Caco-2 (cell line): Measurements from ENCODE around the gene BAAT. TPM values are rescaled to one million over a fixed set of nuclear protein-coding genes. Genes with fewer than 3 reads are reported as not detected.
"Not testable (repeated sequence)": the region's sequence is repeated elsewhere in the genome, so short reads cannot be mapped to it uniquely, and the experiment has no call there.

Source experiments
- Bru-seq: library from RNA; stranded (reverse); fragments of 400-500 nt; gene quantifications from one replicate; lab custom pipeline; 2021; lab: Mats Ljungman, UMichigan
- BruChase-seq, 2 experiments: library from RNA; stranded (reverse); fragments of 400-500 nt; gene quantifications; one replicate each; lab custom pipeline; 2021; lab: Mats Ljungman, UMichigan
- BruUV-seq: library from RNA; stranded (reverse); fragments of 400-500 nt; replicated peaks from 2 replicates; lab custom pipeline; 2021; lab: Mats Ljungman, UMichigan
- CTCF ChIA-PET: fragments of 300-600 bp; sonication (Branson Sonifier 250); formaldehyde crosslinking; loops from one replicate; lab custom pipeline; 2022; ENCODE audit warnings: antibody characterized with exemption; lab: Charles Lee
- POLR2A ChIA-PET: fragments of 300-600 bp; sonication (Branson Sonifier 250); formaldehyde crosslinking; loops from one replicate; lab custom pipeline; 2022; ENCODE audit warnings: antibody characterized with exemption; lab: Charles Lee
- DNase-seq, 2 experiments: peaks; one replicate each; pipeline versions ENCODE4 v3.0.0 to v3.0.0-alpha.2; 2020 to 2022
- H3K27me3 ChIP-seq: replicated peaks from 2 replicates; pipeline ENCODE4 v1.6.0; 2011; ENCODE audit warnings: low read length; ENCODE audit not compliant: control insufficient read depth, insufficient read depth
- H3K36me3 ChIP-seq: 2 replicates; pipeline ENCODE4 v1.5.1; 2011; ENCODE audit warnings: low read length; ENCODE audit not compliant: control insufficient read depth, insufficient read depth
- H3K4me1 ChIP-seq: fragments of 250-450 bp; sonication (Bioruptor Pico); 2 replicates; pipeline ENCODE4 v1.5.1; 2020; ENCODE audit warnings: mild to moderate bottlenecking
- H3K4me3 ChIP-seq: 2 replicates; pipeline ENCODE4 v1.5.1; 2011; ENCODE audit warnings: low read depth, mild to moderate bottlenecking, control low read depth, low read length
- H3K9me3 ChIP-seq: fragments of 250-450 bp; sonication (Bioruptor Pico); 2 replicates; pipeline ENCODE4 v1.5.1; 2020; ENCODE audit warnings: mild to moderate bottlenecking, moderate library complexity
- H3K27ac Mint-ChIP-seq: one replicate; pipeline ENCODE4 v1.8.0; 2022; ENCODE audit warnings: mixed read lengths; ENCODE audit not compliant: unreplicated experiment
- H3K27me3 Mint-ChIP-seq: one replicate; pipeline ENCODE4 v1.8.0; 2022; ENCODE audit warnings: mixed read lengths; ENCODE audit not compliant: insufficient read depth, unreplicated experiment
- H3K36me3 Mint-ChIP-seq: one replicate; pipeline ENCODE4 v1.8.0; 2022; ENCODE audit warnings: mild to moderate bottlenecking, mixed read lengths; ENCODE audit not compliant: insufficient read depth, unreplicated experiment
- H3K4me1 Mint-ChIP-seq: one replicate; pipeline ENCODE4 v1.8.0; 2022; ENCODE audit warnings: low read depth, mixed read lengths; ENCODE audit not compliant: unreplicated experiment
- H3K4me3 Mint-ChIP-seq: one replicate; pipeline ENCODE4 v1.8.0; 2022; ENCODE audit warnings: mild to moderate bottlenecking, moderate library complexity, mixed read lengths; ENCODE audit not compliant: unreplicated experiment
- H3K9me3 Mint-ChIP-seq: one replicate; pipeline ENCODE4 v1.8.0; 2022; ENCODE audit warnings: mixed read lengths; ENCODE audit not compliant: unreplicated experiment
- intact Hi-C: fragments of 100-400 bp; cut with micrococcal nuclease; formaldehyde crosslinking; loops from one replicate; pipeline ENCODE4 v1.10.0; 2022; ENCODE audit not compliant: unreplicated experiment
- long read RNA-seq: library from polyadenylated mRNA; stranded (forward); transcript quantifications from one replicate; pipeline ENCODE4 v2.0.0, GENCODE V29; 2022
- total RNA-seq: library from RNA; stranded (reverse); gene quantifications from 2 replicates; pipeline ENCODE4 v1.2.3, GENCODE V29; 2022
- TF ChIP-seq, protein P1 (sequence below), 2 experiments: fragments of 200-600 bp in 1 of 2; IDR thresholded peaks; 1 replicate in 1 of 2; 2 replicates in 1 of 2; pipeline versions ENCODE4 v1.5.1 to v1.8.0; 2011 to 2022; ENCODE audit warnings: antibody characterized with exemption in 1 of 2, control low read depth in 1 of 2, inconsistent platforms in 1 of 2, low read depth in 1 of 2, low read length in 1 of 2, mild to moderate bottlenecking in 1 of 2, moderate library complexity in 1 of 2; ENCODE audit not compliant: insufficient read depth in 1 of 2, severe bottlenecking in 1 of 2, unreplicated experiment in 1 of 2

The BAAT gene
- total RNA-seq (1.1 and 1.3 TPM in 2 replicates), Bru-seq, nascent RNA (percentile 56 among the genes with signal in this experiment), BruChase-seq, experiment 1, labeled RNA remaining after a 2-hour chase (percentile 57 among the genes with signal in this experiment), BruChase-seq, experiment 2, labeled RNA remaining after a 6-hour chase (percentile 50 among the genes with signal in this experiment)
- long read RNA-seq, partial matches to known transcripts = 0 of 1 reads
- long read RNA-seq, other reads (novel, unspliced or antisense) = 1 of 1 reads

DNA sequence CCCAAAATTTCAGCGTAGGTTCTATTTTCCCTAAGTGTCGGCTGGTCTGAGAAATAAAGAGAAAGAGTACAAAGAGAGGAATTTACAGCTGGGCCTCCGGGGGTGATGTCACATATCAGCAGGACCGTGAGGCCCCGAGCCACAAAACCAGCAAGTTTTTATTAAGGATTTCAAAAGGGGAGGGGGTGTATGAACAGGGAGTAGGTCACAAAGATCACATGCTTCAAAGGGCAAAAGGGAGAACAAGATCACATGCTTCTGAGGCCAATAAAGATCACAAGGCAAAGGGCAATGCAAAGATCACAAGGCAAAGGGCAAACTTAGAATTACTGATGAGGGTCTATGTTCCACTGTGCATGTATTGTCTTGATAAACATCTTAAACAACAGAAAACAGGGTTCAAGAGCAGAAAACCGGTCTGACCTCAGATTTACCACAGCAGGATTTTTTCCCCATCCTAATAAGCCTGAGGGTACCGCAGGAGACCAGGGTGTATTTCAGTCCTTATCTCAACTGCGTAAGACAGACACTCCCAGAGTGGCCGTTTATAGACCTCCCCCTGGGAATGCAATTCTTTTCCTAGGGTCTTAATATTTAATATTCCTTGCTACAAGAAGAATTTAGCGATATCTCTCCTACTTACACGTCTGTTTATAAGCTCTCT lies at the start of gene BAAT:
BAAT (minus strand) TSS at position 134 of the 664 bp plus-strand sequence. CDS start 13,602 bp downstream, outside the sequence.
- Histone ChIP-seq H3K4me1 (peaks cover 16% of the 10 kb centered on the region), H3K9me3 (peaks cover 31% of the 10 kb centered on the region)
- H3K4me3 Mint-ChIP-seq, intact Hi-C loops, DNase-seq, H3K27ac Mint-ChIP-seq, H3K27me3 ChIP-seq, H3K36me3 ChIP-seq, CTCF ChIA-PET, BruUV-seq, H3K27me3 Mint-ChIP-seq, H3K4me3 ChIP-seq, POLR2A ChIA-PET: not testable (repeated sequence)
- H3K36me3 Mint-ChIP-seq = peaks cover 44% of the 10 kb centered on the region
- H3K4me1 Mint-ChIP-seq = peaks cover 17% of the 10 kb centered on the region
- H3K9me3 Mint-ChIP-seq = peaks cover 25% of the 10 kb centered on the region

DNA sequence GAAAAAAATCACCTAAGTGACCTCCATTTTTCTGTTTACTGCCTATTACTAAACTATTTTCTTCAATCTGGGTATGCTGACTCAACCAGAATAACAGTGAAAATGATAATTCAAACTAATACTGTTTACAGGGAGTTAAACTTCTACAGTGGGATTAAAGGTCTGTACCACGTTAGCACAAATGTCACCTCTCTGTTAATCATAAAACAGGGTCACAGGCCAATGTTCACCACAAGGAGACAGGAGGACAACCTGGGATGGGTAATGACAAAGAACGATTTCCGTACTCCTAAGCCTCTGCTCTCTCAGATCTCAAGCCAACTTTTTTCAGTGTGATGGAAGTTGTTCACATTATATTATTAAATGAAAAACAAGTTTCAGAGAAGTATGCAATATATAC lies 48.4 kb upstream of the BAAT start:
- no peak overlapping the region for H3K4me3 ChIP-seq
- no peak overlapping the region for H3K27ac Mint-ChIP-seq
- no peaks in the 10 kb centered on the region for H3K27me3 ChIP-seq
- ChIA-PET POLR2A (no interaction called here), CTCF (interaction anchor here (2.0 kb wide), 1 partner anchor 16 kb away, joined by 6 read pairs; no protein-coding TSS in a partner anchor)
- DNase-seq = no peak
- TF ChIP-seq, protein P1, sequence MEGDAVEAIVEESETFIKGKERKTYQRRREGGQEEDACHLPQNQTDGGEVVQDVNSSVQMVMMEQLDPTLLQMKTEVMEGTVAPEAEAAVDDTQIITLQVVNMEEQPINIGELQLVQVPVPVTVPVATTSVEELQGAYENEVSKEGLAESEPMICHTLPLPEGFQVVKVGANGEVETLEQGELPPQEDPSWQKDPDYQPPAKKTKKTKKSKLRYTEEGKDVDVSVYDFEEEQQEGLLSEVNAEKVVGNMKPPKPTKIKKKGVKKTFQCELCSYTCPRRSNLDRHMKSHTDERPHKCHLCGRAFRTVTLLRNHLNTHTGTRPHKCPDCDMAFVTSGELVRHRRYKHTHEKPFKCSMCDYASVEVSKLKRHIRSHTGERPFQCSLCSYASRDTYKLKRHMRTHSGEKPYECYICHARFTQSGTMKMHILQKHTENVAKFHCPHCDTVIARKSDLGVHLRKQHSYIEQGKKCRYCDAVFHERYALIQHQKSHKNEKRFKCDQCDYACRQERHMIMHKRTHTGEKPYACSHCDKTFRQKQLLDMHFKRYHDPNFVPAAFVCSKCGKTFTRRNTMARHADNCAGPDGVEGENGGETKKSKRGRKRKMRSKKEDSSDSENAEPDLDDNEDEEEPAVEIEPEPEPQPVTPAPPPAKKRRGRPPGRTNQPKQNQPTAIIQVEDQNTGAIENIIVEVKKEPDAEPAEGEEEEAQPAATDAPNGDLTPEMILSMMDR (IDR thresholded peaks at IDR 0.05; ENCODE audit: insufficient read depth in 1 of 2, low read depth in 1 of 2, low read length in 1 of 2, severe bottlenecking in 1 of 2, unreplicated experiment in 1 of 2) = peak in 1 of 2 experiments; percentile 19
- no peak overlapping the region for H3K4me3 Mint-ChIP-seq
- intact Hi-C loops = no loop called here
- H3K4me1 Mint-ChIP-seq = peaks cover 19% of the 10 kb centered on the region
- H3K9me3 Mint-ChIP-seq = peaks cover 11% of the 10 kb centered on the region
- H3K9me3 ChIP-seq = peaks cover 3% of the 10 kb centered on the region; the same call in 1 of the 2 replicates
- no peaks in the 10 kb centered on the region for H3K27me3 Mint-ChIP-seq
- no peaks in the 10 kb centered on the region for H3K36me3 Mint-ChIP-seq
- H3K4me1 ChIP-seq = peaks cover 9% of the 10 kb centered on the region
- no TSS peak for BruUV-seq
- H3K36me3 ChIP-seq = no peaks in the 10 kb centered on the region

DNA sequence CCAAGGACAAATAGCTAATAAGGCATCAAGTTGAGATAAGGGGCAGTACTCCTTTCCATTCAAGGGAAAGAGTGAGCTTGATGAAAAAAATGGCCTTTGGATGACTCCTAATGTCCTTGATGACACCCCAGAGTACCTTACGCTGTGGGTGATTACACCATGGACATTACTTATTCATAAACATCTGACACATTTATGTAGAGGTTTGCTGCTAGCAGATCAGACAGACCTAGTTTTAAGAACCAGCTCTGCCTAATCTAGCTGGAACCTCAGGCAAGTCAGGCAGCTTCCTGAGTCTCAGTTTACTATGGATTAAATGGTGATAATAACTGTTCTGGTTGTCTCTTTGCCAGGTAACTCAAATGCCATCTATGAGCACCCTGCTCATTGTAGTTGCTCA lies 47.9 kb upstream of the BAAT start:
- CTCF ChIA-PET = interaction anchor here (2.0 kb wide), 1 partner anchor 16 kb away, joined by 6 read pairs; no protein-coding TSS in a partner anchor
- H3K27me3 ChIP-seq = no peaks in the 10 kb centered on the region
- Mint-ChIP-seq H3K4me1 (peaks cover 19% of the 10 kb centered on the region), H3K27ac (no peak overlapping the region), H3K36me3 (no peaks in the 10 kb centered on the region), H3K9me3 (peaks cover 11% of the 10 kb centered on the region), H3K27me3 (no peaks in the 10 kb centered on the region), H3K4me3 (no peak overlapping the region)
- DNase-seq = no peak
- H3K4me3 ChIP-seq = no peak overlapping the region
- intact Hi-C loops = no loop called here
- no peaks in the 10 kb centered on the region for H3K36me3 ChIP-seq
- TF ChIP-seq, protein P1 (IDR thresholded peaks at IDR 0.05; ENCODE audit: insufficient read depth in 1 of 2, low read depth in 1 of 2, low read length in 1 of 2, severe bottlenecking in 1 of 2, unreplicated experiment in 1 of 2) = no peak
- BruUV-seq = no TSS peak
- H3K4me1 ChIP-seq = peaks cover 9% of the 10 kb centered on the region
- peaks cover 3% of the 10 kb centered on the region; the same call in 1 of the 2 replicates for H3K9me3 ChIP-seq
- POLR2A ChIA-PET = no interaction called here
